Sigmoid colon (tissue), 7 donors: ENCODE data around the gene AMBP. TPM values are rescaled to one million over a fixed set of nuclear protein-coding genes. Genes with fewer than 3 reads are reported as not detected.
A peak's percentile ranks its signal among the peaks of the same experiment; 100 is the strongest.

Experiments
- DNase-seq: peaks from one replicate; pipeline ENCODE4 v3.0.0-alpha.2; 2019
- H3K27ac ChIP-seq, 4 donors: fragments of 200-600 bp; sonication (generic); one replicate each; pipeline ENCODE4 v1.5.1; 2016 to 2019; ENCODE audit warnings: mild to moderate bottlenecking in 1 of 4
- H3K27me3 ChIP-seq, 3 donors: fragments of 200-600 bp; sonication (generic); one replicate each; pipeline ENCODE4 v1.5.1; 2019; ENCODE audit warnings: mild to moderate bottlenecking in 1 of 3
- H3K36me3 ChIP-seq, 4 donors: fragments of 200-600 bp; sonication (generic); one replicate each; pipeline ENCODE4 v1.5.1; 2016 to 2019
- H3K4me1 ChIP-seq, 4 donors: fragments of 200-600 bp; sonication (generic); one replicate each; pipeline ENCODE4 v1.5.1; 2017 to 2019
- H3K4me3 ChIP-seq, 4 donors: fragments of 200-600 bp; sonication (generic); one replicate each; pipeline ENCODE4 v1.5.1; 2017 to 2019; ENCODE audit warnings: mild to moderate bottlenecking in 2 of 4, moderate library complexity in 1 of 4
- H3K9me3 ChIP-seq, 4 donors: fragments of 200-600 bp in 3 of 4; sonication (generic) in 3 of 4; one replicate each; pipeline versions ENCODE4 v1.5.1 to v1.6.1; 2013 to 2019
- CTCF ChIP-seq, 4 experiments: fragments of 450-650 bp in 3 of 4; fragments of 200-600 bp in 1 of 4; IDR thresholded peaks; one replicate each; pipeline ENCODE4 v1.5.1; 2016 to 2019; ENCODE audit warnings: antibody characterized with exemption in 4 of 4, mild to moderate bottlenecking in 3 of 4, moderate library complexity in 2 of 4
- EP300 ChIP-seq, 4 donors: sonication (generic); formaldehyde crosslinking; IDR thresholded peaks; one replicate each; pipeline ENCODE4 v1.6.1; 2017; ENCODE audit warnings: antibody characterized with exemption in 4 of 4
- POLR2A ChIP-seq, 2 donors: fragments of 450-650 bp; IDR thresholded peaks; one replicate each; pipeline ENCODE4 v1.6.1; 2016; ENCODE audit warnings: antibody characterized with exemption in 2 of 2, mild to moderate bottlenecking in 2 of 2, moderate library complexity in 2 of 2
- POLR2AphosphoS5 ChIP-seq, 4 donors: sonication (generic); formaldehyde crosslinking; IDR thresholded peaks; one replicate each; pipeline ENCODE4 v1.6.1; 2017; ENCODE audit warnings: antibody characterized with exemption in 4 of 4
- WGBS, 2 donors: extraction: QIAGEN DNeasy Blood & Tissue Kit; methylation state at CpG; one replicate each; pipeline ENCODE4 v1.1.7; 2013; 5-methylcytosine and 5-hydroxymethylcytosine counted together
- intact Hi-C: fragments of 100-400 bp; cut with DNase I; formaldehyde crosslinking; loops from one replicate; pipeline ENCODE4 v1.15.1; 2023
- polyA plus RNA-seq, 3 donors: library from polyadenylated mRNA; stranded (reverse); fragments of 200-250 nt; gene quantifications; one replicate each; pipeline ENCODE4 v1.2.3, GENCODE V29; 2013
- total RNA-seq, 4 donors: library from RNA; depleted of rRNA; stranded (reverse); fragments of >200 nt; gene quantifications; one replicate each; pipeline ENCODE4 v1.1.0, GENCODE V29; 2016
- donor health status: healthy with polysubstance abuse.
- donor health status: Bipolar disorder and iron deficiency.
- donor health status: healthy.

AMBP gene
- total and polyA plus RNA-seq, 7 donors = 0.66 TPM; not detected in 6

GRCh38 chr9:114081441-114082016 lies 3.4 kb upstream of the AMBP start:
- H3K4me1 ChIP-seq = no peaks in the 10 kb centered on the region
- peak; percentile 60 for DNase-seq
- H3K27ac ChIP-seq = no peak overlapping the region
- intact Hi-C loops = loop anchor here (1.0 to 2.0 kb wide), 2 partner anchors 209 to 223 kb away; no protein-coding TSS in a partner anchor
- no peaks in the 10 kb centered on the region for H3K36me3 ChIP-seq
- no peaks in the 10 kb centered on the region for H3K9me3 ChIP-seq
- H3K27me3 ChIP-seq = no peaks in the 10 kb centered on the region
- H3K4me3 ChIP-seq = no peak overlapping the region
- no peak for TF ChIP-seq POLR2AphosphoS5 (IDR thresholded peaks at IDR 0.05)
- TF ChIP-seq POLR2A (IDR thresholded peaks at IDR 0.05) = no peak
- TF ChIP-seq CTCF (IDR thresholded peaks at IDR 0.05) = no peak
- no peak for TF ChIP-seq EP300 (IDR thresholded peaks at IDR 0.05)
- 27 to 72% methylated on average over 6 of the region's 6 CpGs for WGBS, 2 donors

- intact Hi-C loops = no loop called here
- no peaks in the 10 kb centered on the region for H3K36me3 ChIP-seq
- no peak overlapping the region for H3K27ac ChIP-seq
- no peak for TF ChIP-seq CTCF (IDR thresholded peaks at IDR 0.05)
- TF ChIP-seq POLR2A (IDR thresholded peaks at IDR 0.05) = no peak
- TF ChIP-seq EP300 (IDR thresholded peaks at IDR 0.05) = no peak
- TF ChIP-seq POLR2AphosphoS5 (IDR thresholded peaks at IDR 0.05) = no peak
- H3K4me3 ChIP-seq = no peak overlapping the region
- H3K9me3 ChIP-seq = no peaks in the 10 kb centered on the region
- no peaks in the 10 kb centered on the region for H3K4me1 ChIP-seq
- peak; percentile 47 for DNase-seq
- no peaks in the 10 kb centered on the region for H3K27me3 ChIP-seq
- WGBS, 2 donors = 19 to 71% methylated on average over 7 of the region's 7 CpGs
Measured at GRCh38 chr9:114080773-114081440, 2.8 kb upstream of the AMBP start.

GRCh38 chr9:114080195-114080772 lies 2.2 kb upstream of the AMBP start:
- Histone ChIP-seq H3K27me3 (no peaks in the 10 kb centered on the region), H3K36me3 (no peaks in the 10 kb centered on the region), H3K4me1 (no peaks in the 10 kb centered on the region), H3K9me3 (no peaks in the 10 kb centered on the region), H3K4me3 (no peak overlapping the region), H3K27ac (no peak overlapping the region)
- 71 to 85% methylated on average over 5 of the region's 5 CpGs for WGBS, 2 donors
- DNase-seq = no peak
- no peak for TF ChIP-seq POLR2A (IDR thresholded peaks at IDR 0.05)
- no peak for TF ChIP-seq CTCF (IDR thresholded peaks at IDR 0.05)
- no peak for TF ChIP-seq EP300 (IDR thresholded peaks at IDR 0.05)
- no peak for TF ChIP-seq POLR2AphosphoS5 (IDR thresholded peaks at IDR 0.05)
- intact Hi-C loops = no loop called here

GRCh38 chr9:114078781-114079156 lies 669 bp upstream of the AMBP start:
- WGBS, 2 donors = 42 to 73% methylated on average over 7 of the region's 7 CpGs

More at GRCh38 chr9:114078781-114079156, 669 bp upstream of the AMBP start:
- H3K4me3 ChIP-seq = no peak overlapping the region
- intact Hi-C loops = no loop called here
- no peak for TF ChIP-seq POLR2A (IDR thresholded peaks at IDR 0.05)
- TF ChIP-seq CTCF (IDR thresholded peaks at IDR 0.05) = no peak
- TF ChIP-seq EP300 (IDR thresholded peaks at IDR 0.05) = no peak
- no peak for TF ChIP-seq POLR2AphosphoS5 (IDR thresholded peaks at IDR 0.05)
- no peaks in the 10 kb centered on the region for H3K36me3 ChIP-seq
- H3K9me3 ChIP-seq = no peaks in the 10 kb centered on the region
- H3K27me3 ChIP-seq = no peaks in the 10 kb centered on the region
- H3K4me1 ChIP-seq = no peaks in the 10 kb centered on the region
- DNase-seq = no peak
- no peak overlapping the region for H3K27ac ChIP-seq
